C4-2B (cell line): Measurements from ENCODE around the gene AKAP12.

Experiments used
- H3K27ac ChIP-seq: fragments of 450-650 bp; 2 replicates; pipeline ENCODE4 v1.5.1; 2017
- ZFX ChIP-seq: fragments of 450-650 bp; IDR thresholded peaks from 2 replicates; pipeline ENCODE4 v1.6.1; 2017
- TF ChIP-seq, protein P1 (sequence below): fragments of 450-650 bp; conservative IDR thresholded peaks from 2 replicates; pipeline ENCODE4 v1.5.1; 2017; ENCODE audit warnings: mild to moderate bottlenecking

Gene AKAP12

GRCh38 chr6:151263967-151264366 is 24.2 kb downstream of the AKAP12 start:
- no peak overlapping the region for H3K27ac ChIP-seq
- no peak for TF ChIP-seq ZFX
- TF ChIP-seq, protein P1, sequence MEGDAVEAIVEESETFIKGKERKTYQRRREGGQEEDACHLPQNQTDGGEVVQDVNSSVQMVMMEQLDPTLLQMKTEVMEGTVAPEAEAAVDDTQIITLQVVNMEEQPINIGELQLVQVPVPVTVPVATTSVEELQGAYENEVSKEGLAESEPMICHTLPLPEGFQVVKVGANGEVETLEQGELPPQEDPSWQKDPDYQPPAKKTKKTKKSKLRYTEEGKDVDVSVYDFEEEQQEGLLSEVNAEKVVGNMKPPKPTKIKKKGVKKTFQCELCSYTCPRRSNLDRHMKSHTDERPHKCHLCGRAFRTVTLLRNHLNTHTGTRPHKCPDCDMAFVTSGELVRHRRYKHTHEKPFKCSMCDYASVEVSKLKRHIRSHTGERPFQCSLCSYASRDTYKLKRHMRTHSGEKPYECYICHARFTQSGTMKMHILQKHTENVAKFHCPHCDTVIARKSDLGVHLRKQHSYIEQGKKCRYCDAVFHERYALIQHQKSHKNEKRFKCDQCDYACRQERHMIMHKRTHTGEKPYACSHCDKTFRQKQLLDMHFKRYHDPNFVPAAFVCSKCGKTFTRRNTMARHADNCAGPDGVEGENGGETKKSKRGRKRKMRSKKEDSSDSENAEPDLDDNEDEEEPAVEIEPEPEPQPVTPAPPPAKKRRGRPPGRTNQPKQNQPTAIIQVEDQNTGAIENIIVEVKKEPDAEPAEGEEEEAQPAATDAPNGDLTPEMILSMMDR = no peak

DNA sequence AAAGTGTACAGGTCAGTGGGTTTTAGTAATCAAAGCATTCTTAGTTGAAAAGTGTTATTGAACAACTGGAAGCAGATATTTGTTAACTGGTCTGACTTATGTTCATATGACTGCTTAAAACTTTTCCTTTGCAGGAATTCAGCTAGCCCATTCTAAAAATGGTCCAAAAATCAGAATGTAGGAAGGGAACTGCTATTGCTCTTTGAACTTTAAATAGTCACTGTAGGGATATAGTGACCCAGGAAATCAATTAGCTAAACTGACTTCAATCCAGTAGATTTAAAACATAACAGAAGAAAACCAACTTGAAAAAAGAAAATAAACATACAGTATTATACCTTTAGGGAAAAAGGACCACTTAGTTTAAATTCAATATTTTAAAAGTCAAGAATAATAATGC is 25.5 kb downstream of the AKAP12 start:
- no peak overlapping the region for H3K27ac ChIP-seq
- TF ChIP-seq, protein P1 = no peak
- no peak for TF ChIP-seq ZFX

DNA sequence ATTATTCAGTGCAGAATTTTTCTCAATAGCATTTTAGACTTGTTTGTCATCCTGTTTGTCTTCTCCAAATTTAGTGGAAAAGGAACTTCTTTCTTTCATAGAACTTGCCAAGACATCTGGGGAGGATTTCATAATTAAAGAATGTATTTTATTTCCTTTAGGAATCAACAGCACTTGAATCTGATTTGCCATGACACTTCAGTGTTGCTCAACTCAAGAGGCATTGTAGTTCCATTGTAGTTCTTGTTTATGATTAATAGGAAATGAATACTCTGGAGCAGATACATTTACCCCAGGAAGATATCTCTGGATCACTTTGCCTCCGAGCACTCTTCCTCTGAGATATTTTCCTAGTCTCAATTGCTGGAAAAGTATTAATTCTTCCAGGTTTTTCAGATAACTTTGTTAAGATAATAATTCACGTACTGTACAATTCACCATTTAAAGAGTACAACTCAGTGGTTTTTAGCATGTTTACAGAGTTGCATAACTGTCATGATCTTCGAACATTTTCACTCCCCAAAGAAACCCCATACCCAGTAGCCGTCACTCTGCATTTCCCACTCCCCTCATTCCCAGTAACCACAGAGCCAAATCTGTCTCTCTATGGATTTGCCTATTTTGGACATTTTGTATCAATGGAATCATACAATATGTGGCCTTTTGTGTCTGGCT is 29.7 kb downstream of the AKAP12 start:
- TF ChIP-seq ZFX = no peak
- TF ChIP-seq, protein P1 = no peak
- H3K27ac ChIP-seq = no peak overlapping the region

DNA sequence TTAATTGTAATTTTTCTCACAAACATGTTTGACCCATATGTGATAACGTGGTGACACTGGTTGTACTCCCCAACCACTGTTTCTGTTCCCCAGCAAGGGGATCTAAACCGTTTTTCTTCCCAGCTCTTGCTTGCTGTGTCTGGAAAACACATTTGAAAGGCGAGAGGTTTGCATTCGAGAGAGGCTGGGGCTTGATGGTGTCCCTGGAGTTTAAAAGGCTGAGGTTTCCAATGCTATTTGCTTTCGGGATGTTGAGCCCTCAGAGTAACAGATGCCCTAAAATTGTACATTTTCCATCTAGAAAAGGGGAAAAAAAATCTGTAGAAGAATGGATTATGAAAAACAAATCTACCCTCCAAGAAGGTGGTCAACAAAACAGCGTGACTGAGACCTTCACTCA is 35.4 kb downstream of the AKAP12 start:
- H3K27ac ChIP-seq = no peak overlapping the region
- TF ChIP-seq ZFX = no peak
- TF ChIP-seq, protein P1 = no peak

DNA sequence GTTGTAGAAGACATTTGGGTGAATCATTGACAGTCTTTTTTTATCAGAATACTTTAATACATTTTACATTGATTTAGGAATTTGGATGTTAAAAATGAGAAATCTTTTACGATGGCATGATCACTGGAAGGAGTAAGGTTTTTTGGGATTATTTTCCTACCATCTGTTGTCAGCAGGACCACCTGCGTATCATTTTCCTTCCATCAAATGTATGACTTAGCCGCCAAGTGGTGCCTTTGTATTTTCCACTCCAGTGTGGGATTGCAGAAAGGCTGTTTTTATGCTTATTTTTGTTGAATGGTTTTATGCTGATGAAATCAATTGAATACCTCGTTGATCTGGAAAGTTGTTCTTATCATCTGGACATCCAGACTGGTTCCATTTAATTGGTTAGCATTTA is 35.8 kb downstream of the AKAP12 start:
- no peak overlapping the region for H3K27ac ChIP-seq
- no peak for TF ChIP-seq ZFX
- TF ChIP-seq, protein P1 = no peak

DNA sequence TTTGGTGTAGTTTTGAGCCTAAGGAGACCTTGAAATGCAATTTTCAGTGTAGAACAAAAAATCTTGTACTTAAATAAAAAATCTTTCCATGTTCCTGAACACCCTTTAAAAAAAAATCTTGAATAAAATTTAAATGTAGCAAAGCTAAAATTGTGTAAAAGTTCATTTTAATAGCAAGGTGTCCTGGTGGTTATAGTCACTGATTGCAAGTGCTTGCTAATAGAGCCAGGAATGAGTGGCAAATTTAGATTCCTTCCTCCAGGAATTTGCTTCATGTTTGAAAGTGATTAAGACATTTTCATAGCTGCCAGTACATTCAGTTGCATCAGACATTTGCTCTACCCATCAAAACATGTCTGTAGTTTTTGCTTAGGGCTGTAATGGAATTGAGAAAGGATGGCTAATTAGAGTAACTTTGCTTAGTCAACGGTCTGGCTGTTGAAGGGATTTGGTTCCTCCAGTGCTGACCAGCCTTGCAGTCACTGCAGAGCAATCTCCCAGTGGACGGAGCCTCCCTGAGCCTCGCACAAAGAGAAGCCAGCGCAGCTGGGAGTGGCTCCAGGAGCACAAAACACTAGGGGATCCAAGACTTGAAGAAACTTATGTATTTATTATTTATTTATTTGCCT is 36.5 kb downstream of the AKAP12 start:
- no peak for TF ChIP-seq ZFX
- TF ChIP-seq, protein P1 = no peak
- no peak overlapping the region for H3K27ac ChIP-seq

- TF ChIP-seq, protein P1 = no peak
- no peak for TF ChIP-seq ZFX
- no peak overlapping the region for H3K27ac ChIP-seq
Measured at GRCh38 chr6:151279891-151280290, 40.1 kb downstream of the AKAP12 start.
